HG03045 (cell line): ENCODE results near the gene ARF4.

Experiments used
- ATAC-seq: cut with Tn5 transposase; IDR thresholded peaks from one replicate; pipeline ENCODE4 v1.9.1; 2021; ENCODE audit warnings: mild to moderate bottlenecking, moderate library complexity; ENCODE audit not compliant: unreplicated experiment

Gene ARF4

GRCh38 chr3:57582474-57583168, 14.5 kb downstream of the ARF4 start:
- no peak for ATAC-seq

- ATAC-seq, result no peak
Measured at GRCh38 chr3:57577801-57578200, 19.3 kb downstream of the ARF4 start.

GRCh38 chr3:57575966-57576626, 21.0 kb downstream of the ARF4 start:
- no peak for ATAC-seq

- no peak for ATAC-seq
Measured at GRCh38 chr3:57572096-57572495, 25.0 kb downstream of the ARF4 start.

- ATAC-seq, result no peak
Measured at GRCh38 chr3:57570878-57571277, 26.3 kb downstream of the ARF4 start.

GRCh38 chr3:57569859-57570450, 27.2 kb downstream of the ARF4 start:
- ATAC-seq, result no peak

- ATAC-seq, result no peak
Measured at GRCh38 chr3:57559526-57559925, 37.6 kb downstream of the ARF4 start.

GRCh38 chr3:57557085-57557537, 40.0 kb downstream of the ARF4 start:
- peak; percentile 15 for ATAC-seq

- peak; percentile 37 for ATAC-seq
Measured at GRCh38 chr3:57556459-57557084, 40.6 kb downstream of the ARF4 start.

GRCh38 chr3:57555738-57556458, 41.2 kb downstream of the ARF4 start, which contains the start of gene PDE12:
TSS of gene PDE12 (plus strand) at chr3:57556274. CDS start at chr3:57556380, 106 bp downstream.
- peak; percentile 82 for ATAC-seq

GRCh38 chr3:57555306-57555705, 41.8 kb downstream of the ARF4 start:
- ATAC-seq, result no peak

- ATAC-seq, result no peak
Measured at GRCh38 chr3:57546616-57547015, 50.5 kb downstream of the ARF4 start.

GRCh38 chr3:57545636-57546268, 51.4 kb downstream of the ARF4 start:
- no peak for ATAC-seq

GRCh38 chr3:57544181-57545125, 52.7 kb downstream of the ARF4 start, which contains the start of gene DNAH12:
TSS of gene DNAH12 (minus strand) at chr3:57544344. CDS start at chr3:57542870, 1,474 bp downstream.
- no peak for ATAC-seq

- no peak for ATAC-seq
Measured at GRCh38 chr3:57538465-57538864, 58.7 kb downstream of the ARF4 start.

GRCh38 chr3:57530071-57530608, 67.0 kb downstream of the ARF4 start:
- no peak for ATAC-seq
